HEK293 (cell line): ENCODE measurements around the gene PSD2.

Experiments used
- CTCF ChIA-PET: fragments of 350-600 bp; formaldehyde crosslinking; extraction: SDS; loops from one replicate; lab custom pipeline; 2021; ENCODE audit warnings: antibody characterized with exemption; lab: Yijun Ruan, JAX
- POLR2A ChIA-PET: fragments of 300-600 bp; formaldehyde crosslinking; extraction: SDS; loops from one replicate; lab custom pipeline; 2020; ENCODE audit warnings: antibody characterized with exemption, inconsistent platforms; lab: Yijun Ruan, JAX
- H3K27ac ChIP-seq: fragments of 200-500 bp; sonication (Bioruptor generic); 2 replicates; pipeline ENCODE4 v1.5.1; 2014; ENCODE audit warnings: low read depth, low read length, control low read depth, inconsistent platforms; ENCODE audit errors: extremely low read depth
- H3K36me3 ChIP-seq, 2 experiments: fragments of 200-500 bp in 1 of 2; sonication (Bioruptor generic) in 1 of 2; 1 replicate in 1 of 2; 2 replicates in 1 of 2; pipeline ENCODE4 v1.5.1; 2014 to 2017; ENCODE audit warnings: inconsistent platforms in 2 of 2, low read length in 2 of 2; ENCODE audit not compliant: control insufficient read depth in 2 of 2, insufficient read depth in 1 of 2
- H3K4me1 ChIP-seq: fragments of 200-500 bp; sonication (Bioruptor generic); 2 replicates; pipeline ENCODE4 v1.5.1; 2014; ENCODE audit warnings: mild to moderate bottlenecking, low read length, inconsistent platforms; ENCODE audit not compliant: control insufficient read depth, insufficient read depth
- H3K4me3 ChIP-seq: 2 replicates; pipeline ENCODE4 v1.5.1; 2011; ENCODE audit warnings: low read depth, mild to moderate bottlenecking, control low read depth, low read length, moderate library complexity
- H3K9me3 ChIP-seq: fragments of 200-500 bp; sonication (Bioruptor generic); 2 replicates; pipeline ENCODE4 v1.5.1; 2014; ENCODE audit warnings: low read depth, low read length, inconsistent platforms; ENCODE audit not compliant: control insufficient read depth, insufficient read depth
- GLI2 ChIP-seq: fragments of 450-650 bp; formaldehyde crosslinking; IDR thresholded peaks from 2 replicates; pipeline ENCODE4; 2017; ENCODE audit warnings: missing biosample characterization, missing genetic modification characterization, low read depth, borderline replicate concordance
- KLF1 ChIP-seq: fragments of 450-650 bp; formaldehyde crosslinking; IDR thresholded peaks from 2 replicates; pipeline ENCODE4 v1.5.1; 2016; ENCODE audit warnings: missing biosample characterization, missing genetic modification characterization
- SCRT1 ChIP-seq: fragments of 450-650 bp; formaldehyde crosslinking; IDR thresholded peaks from 2 replicates; pipeline ENCODE4 v1.5.1; 2016; ENCODE audit warnings: missing biosample characterization, missing genetic modification characterization, borderline replicate concordance
- SP2 ChIP-seq: fragments of 450-650 bp; formaldehyde crosslinking; IDR thresholded peaks from 2 replicates; pipeline ENCODE4 v1.5.1; 2016; ENCODE audit warnings: missing biosample characterization, missing genetic modification characterization
- TCF7L2 ChIP-seq: IDR thresholded peaks from 2 replicates; pipeline ENCODE4 v1.6.1; 2011; ENCODE audit warnings: low read depth, mild to moderate bottlenecking, inconsistent platforms, low read length, moderate library complexity, borderline replicate concordance
- YY1 ChIP-seq: fragments of 450-650 bp; formaldehyde crosslinking; IDR thresholded peaks from 2 replicates; pipeline ENCODE4 v1.5.1; 2018; ENCODE audit warnings: missing biosample characterization, missing genetic modification characterization
- ZBTB1 ChIP-seq: fragments of 450-650 bp; formaldehyde crosslinking; IDR thresholded peaks from 2 replicates; pipeline ENCODE4 v1.5.1; 2016; ENCODE audit warnings: missing biosample characterization, missing genetic modification characterization
- ZNF248 ChIP-seq: fragments of 450-650 bp; formaldehyde crosslinking; IDR thresholded peaks from 2 replicates; pipeline ENCODE4 v1.5.1; 2017; ENCODE audit warnings: missing biosample characterization, missing genetic modification characterization
- ZNF350 ChIP-seq: fragments of 450-650 bp; formaldehyde crosslinking; IDR thresholded peaks from 2 replicates; pipeline ENCODE4 v1.5.0; 2017; ENCODE audit warnings: missing biosample characterization, mild to moderate bottlenecking, missing genetic modification characterization
- ZNF600 ChIP-seq: fragments of 450-650 bp; formaldehyde crosslinking; IDR thresholded peaks from 2 replicates; pipeline ENCODE4 v1.5.1; 2016; ENCODE audit warnings: missing biosample characterization, missing genetic modification characterization
- ZNF664 ChIP-seq: fragments of 450-650 bp; formaldehyde crosslinking; IDR thresholded peaks from 2 replicates; pipeline ENCODE4 v1.5.1; 2016; ENCODE audit warnings: missing biosample characterization, missing genetic modification characterization
- ZNF830 ChIP-seq: fragments of 450-650 bp; IDR thresholded peaks from 2 replicates; pipeline ENCODE4 v1.5.0; 2018; ENCODE audit warnings: missing biosample characterization, missing genetic modification characterization, low read depth, mild to moderate bottlenecking, moderate library complexity
- TF ChIP-seq, protein P1 (sequence below): fragments of 450-650 bp; formaldehyde crosslinking; IDR thresholded peaks from 2 replicates; pipeline ENCODE4 v1.5.1; 2016; ENCODE audit warnings: missing biosample characterization, missing genetic modification characterization
- TF ChIP-seq, protein P2 (sequence below): fragments of 450-650 bp; formaldehyde crosslinking; IDR thresholded peaks from 2 replicates; pipeline ENCODE4 v1.5.1; 2016; ENCODE audit warnings: missing biosample characterization, missing genetic modification characterization
- TF ChIP-seq, protein P3 (sequence below): fragments of 450-650 bp; formaldehyde crosslinking; IDR thresholded peaks from 2 replicates; pipeline ENCODE4 v1.5.1; 2017; ENCODE audit warnings: missing biosample characterization, missing genetic modification characterization

Gene PSD2

DNA sequence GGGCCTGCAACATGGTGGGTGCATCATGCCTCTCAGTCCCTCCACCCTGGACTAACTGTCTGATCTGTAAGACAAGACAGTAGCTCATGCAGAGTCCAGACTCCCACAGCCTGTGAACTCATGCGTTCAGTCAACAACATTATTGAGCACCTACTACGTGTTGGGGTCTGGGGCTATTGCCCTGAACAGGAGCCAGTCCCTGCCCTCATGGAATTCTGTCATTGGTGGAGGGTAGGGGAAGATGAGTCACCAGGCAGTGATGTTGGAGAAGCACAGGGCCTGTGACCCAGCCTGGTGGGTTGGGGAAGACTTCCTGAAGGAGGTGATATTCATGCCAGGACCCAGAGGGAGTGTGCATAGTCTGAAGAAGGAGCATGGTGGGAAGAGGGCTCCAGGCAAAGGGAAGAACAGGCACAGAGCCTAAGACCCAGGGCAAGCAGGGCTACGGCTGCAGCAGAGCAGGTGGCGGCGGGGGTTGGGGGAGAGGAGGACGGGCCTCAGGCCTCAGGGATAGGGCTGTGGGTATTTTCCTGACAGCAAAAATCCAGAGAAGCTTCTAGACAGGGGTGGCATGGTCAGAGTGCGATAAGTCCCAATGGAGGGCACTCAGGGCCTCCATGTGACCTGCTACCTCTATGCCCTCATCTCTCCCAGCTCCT, 26.7 kb upstream of the PSD2 start (continued):
- 0 out of 2 replicates have a peak, but pooled peaks have one; percentile 57 for TF ChIP-seq ZNF664 (tag by site-specific recombination)
- 0 out of 2 replicates have a peak, but pooled peaks have one; percentile 42 for TF ChIP-seq ZNF600 (tag by site-specific recombination)
- no peak for TF ChIP-seq SCRT1
- TF ChIP-seq TCF7L2 = no peak
- TF ChIP-seq ZNF248 = no peak
- no peak for TF ChIP-seq ZBTB1 (tag by site-specific recombination)

DNA sequence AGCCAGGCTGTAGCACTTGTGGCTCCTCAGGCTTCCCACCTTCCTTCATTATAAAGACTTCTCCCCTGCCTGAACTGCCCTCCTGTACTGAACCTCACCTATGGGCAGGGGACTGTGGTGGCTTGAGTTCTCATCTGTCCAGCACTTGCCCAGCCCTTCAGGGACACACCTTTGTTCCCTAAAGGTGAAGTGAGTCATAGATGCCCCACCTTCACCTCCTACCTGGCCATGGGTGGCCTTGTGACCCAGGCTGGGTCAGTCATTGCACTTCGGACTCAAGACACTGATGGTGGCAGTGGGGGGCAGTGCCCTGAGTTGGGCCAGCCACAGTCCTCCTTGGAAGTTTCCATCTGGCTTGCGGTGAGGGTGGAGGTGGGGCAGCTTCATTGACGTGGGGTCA, 26.1 kb upstream of the PSD2 start:
- no peaks in the 10 kb centered on the region for H3K4me1 ChIP-seq
- POLR2A ChIA-PET = no interaction called here
- H3K4me3 ChIP-seq = no peak overlapping the region
- TF ChIP-seq GLI2 (tag by site-specific recombination) = no peak
- CTCF ChIA-PET = interaction anchor here (0.8 to 10.7 kb wide), 3 partner anchors 61 to 137 kb away, joined by 3 to 269 read pairs (median 3); no protein-coding TSS in a partner anchor
- no peaks in the 10 kb centered on the region for H3K36me3 ChIP-seq
- H3K27ac ChIP-seq = no peak overlapping the region
- H3K9me3 ChIP-seq = no peaks in the 10 kb centered on the region

DNA sequence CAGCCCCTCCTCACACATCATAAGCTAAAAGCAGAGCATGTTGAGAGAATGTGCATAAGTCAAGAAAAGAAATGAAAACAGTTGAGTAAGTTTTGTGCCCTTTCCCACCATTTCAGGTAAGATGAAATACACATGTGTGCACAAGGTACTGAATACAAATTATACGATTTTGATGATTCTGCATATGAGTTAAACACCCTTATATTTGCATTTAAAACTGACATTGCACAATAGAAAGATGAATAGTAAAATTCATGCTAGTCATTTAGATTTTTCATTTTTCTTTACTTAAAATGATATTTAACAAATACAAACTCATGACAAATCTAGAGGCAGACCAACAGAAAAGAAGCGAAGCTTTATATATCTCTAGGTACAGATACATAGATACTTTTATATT, 24.9 kb upstream of the PSD2 start:
- CTCF ChIA-PET = interaction anchor here (0.6 to 10.7 kb wide), 4 partner anchors 9 to 138 kb away, joined by 3 to 269 read pairs (median 3); no protein-coding TSS in a partner anchor
- Histone ChIP-seq H3K4me1 (no peaks in the 10 kb centered on the region), H3K4me3 (no peak overlapping the region)
- no peak for TF ChIP-seq ZNF830 (tag by site-specific recombination)
- TF ChIP-seq YY1 (tag by site-specific recombination) = no peak
- TF ChIP-seq, protein P1, sequence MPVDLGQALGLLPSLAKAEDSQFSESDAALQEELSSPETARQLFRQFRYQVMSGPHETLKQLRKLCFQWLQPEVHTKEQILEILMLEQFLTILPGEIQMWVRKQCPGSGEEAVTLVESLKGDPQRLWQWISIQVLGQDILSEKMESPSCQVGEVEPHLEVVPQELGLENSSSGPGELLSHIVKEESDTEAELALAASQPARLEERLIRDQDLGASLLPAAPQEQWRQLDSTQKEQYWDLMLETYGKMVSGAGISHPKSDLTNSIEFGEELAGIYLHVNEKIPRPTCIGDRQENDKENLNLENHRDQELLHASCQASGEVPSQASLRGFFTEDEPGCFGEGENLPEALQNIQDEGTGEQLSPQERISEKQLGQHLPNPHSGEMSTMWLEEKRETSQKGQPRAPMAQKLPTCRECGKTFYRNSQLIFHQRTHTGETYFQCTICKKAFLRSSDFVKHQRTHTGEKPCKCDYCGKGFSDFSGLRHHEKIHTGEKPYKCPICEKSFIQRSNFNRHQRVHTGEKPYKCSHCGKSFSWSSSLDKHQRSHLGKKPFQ = no peak
- TF ChIP-seq KLF1 (tag by site-specific recombination) = no peak
- no peak for TF ChIP-seq GLI2 (tag by site-specific recombination)
- no peak for TF ChIP-seq ZBTB1 (tag by site-specific recombination)
- TF ChIP-seq, protein P2, sequence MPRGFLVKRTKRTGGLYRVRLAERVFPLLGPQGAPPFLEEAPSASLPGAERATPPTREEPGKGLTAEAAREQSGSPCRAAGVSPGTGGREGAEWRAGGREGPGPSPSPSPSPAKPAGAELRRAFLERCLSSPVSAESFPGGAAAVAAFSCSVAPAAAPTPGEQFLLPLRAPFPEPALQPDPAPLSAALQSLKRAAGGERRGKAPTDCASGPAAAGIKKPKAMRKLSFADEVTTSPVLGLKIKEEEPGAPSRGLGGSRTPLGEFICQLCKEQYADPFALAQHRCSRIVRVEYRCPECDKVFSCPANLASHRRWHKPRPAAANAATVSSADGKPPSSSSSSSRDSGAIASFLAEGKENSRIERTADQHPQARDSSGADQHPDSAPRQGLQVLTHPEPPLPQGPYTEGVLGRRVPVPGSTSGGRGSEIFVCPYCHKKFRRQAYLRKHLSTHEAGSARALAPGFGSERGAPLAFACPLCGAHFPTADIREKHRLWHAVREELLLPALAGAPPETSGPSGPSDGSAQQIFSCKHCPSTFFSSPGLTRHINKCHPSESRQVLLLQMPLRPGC (tag by site-specific recombination) = no peak
- TF ChIP-seq, protein P3, sequence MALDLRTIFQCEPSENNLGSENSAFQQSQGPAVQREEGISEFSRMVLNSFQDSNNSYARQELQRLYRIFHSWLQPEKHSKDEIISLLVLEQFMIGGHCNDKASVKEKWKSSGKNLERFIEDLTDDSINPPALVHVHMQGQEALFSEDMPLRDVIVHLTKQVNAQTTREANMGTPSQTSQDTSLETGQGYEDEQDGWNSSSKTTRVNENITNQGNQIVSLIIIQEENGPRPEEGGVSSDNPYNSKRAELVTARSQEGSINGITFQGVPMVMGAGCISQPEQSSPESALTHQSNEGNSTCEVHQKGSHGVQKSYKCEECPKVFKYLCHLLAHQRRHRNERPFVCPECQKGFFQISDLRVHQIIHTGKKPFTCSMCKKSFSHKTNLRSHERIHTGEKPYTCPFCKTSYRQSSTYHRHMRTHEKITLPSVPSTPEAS (tag by site-specific recombination) = no peak
- no peak for TF ChIP-seq ZNF350
- no peak for TF ChIP-seq SP2 (tag by site-specific recombination)
- TF ChIP-seq TCF7L2 = no peak
- TF ChIP-seq, all 188 proteins: peak for 0
- POLR2A ChIA-PET = no interaction called here
- no peaks in the 10 kb centered on the region for H3K36me3 ChIP-seq
- no peaks in the 10 kb centered on the region for H3K9me3 ChIP-seq
- H3K27ac ChIP-seq = no peak overlapping the region
